ENCODE results near the gene KHDC4. TPM values are rescaled to one million over a fixed set of nuclear protein-coding genes. Genes with fewer than 3 reads are reported as not detected.

The KHDC4 gene
- total and polyA plus RNA-seq, 2 of the 13 experiments (the other 11 are each of a cell fraction or from before 2014, with no cell fraction given) = 33.5 to 92.0 TPM

GRCh38 chr1:155934097-155934935 is at the start of gene KHDC4 (continued):
- no peak for TF ChIP-seq IRF1 (CRISPR knock-in tag; IDR thresholded peaks at IDR 0.05; ENCODE audit: low read depth)
- TF ChIP-seq FOXJ3 (CRISPR knock-in tag; IDR thresholded peaks at IDR 0.05; ENCODE audit: borderline replicate concordance) = peak; percentile 49; the same call in 1 of the 2 replicates
- no peak for TF ChIP-seq ZNF598 (CRISPR knock-in tag; IDR thresholded peaks at IDR 0.05; ENCODE audit: borderline replicate concordance)
- TF ChIP-seq LCORL (IDR thresholded peaks at IDR 0.05) = no peak
- peak; percentile 67; the same call in 1 of the 2 replicates for TF ChIP-seq LCORL (CRISPR knock-in tag; IDR thresholded peaks at IDR 0.05)
- peak; percentile 79; the same call in 1 of the 2 replicates for TF ChIP-seq TARDBP (CRISPR knock-in tag; IDR thresholded peaks at IDR 0.05)
- TF ChIP-seq UBTF (CRISPR knock-in tag; IDR thresholded peaks at IDR 0.05) = peak; percentile 42; the same call in 1 of the 2 replicates
- no peak; the same call in 1 of the 2 replicates for TF ChIP-seq ZSCAN25 (CRISPR knock-in tag; IDR thresholded peaks at IDR 0.05)
- TF ChIP-seq HMGXB4 (CRISPR knock-in tag; IDR thresholded peaks at IDR 0.05; ENCODE audit: borderline replicate concordance in 1 of 2, low read depth in 1 of 2) = peak; percentile 68 to 76; a peak in 3 of 4 replicates
- TF ChIP-seq YEATS4 (CRISPR knock-in tag; IDR thresholded peaks at IDR 0.05; ENCODE audit: borderline replicate concordance) = peak; percentile 96
- TF ChIP-seq, protein P1, sequence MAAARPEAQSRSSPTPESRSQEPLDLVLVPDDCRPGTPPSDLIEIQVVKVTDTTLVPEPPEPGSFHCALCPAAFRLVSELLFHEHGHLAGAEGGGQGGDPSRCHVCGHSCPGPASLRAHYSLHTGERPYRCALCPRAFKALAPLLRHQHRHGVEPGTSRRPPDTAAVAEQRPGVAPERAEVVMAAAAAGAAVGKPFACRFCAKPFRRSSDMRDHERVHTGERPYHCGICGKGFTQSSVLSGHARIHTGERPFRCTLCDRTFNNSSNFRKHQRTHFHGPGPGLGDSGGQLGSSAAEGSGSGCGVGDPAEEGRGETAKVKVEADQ (CRISPR knock-in tag; IDR thresholded peaks at IDR 0.05; ENCODE audit: borderline replicate concordance) = 0 out of 2 replicates have a peak, but pooled peaks have one; percentile 58
- TF ChIP-seq, protein P2, sequence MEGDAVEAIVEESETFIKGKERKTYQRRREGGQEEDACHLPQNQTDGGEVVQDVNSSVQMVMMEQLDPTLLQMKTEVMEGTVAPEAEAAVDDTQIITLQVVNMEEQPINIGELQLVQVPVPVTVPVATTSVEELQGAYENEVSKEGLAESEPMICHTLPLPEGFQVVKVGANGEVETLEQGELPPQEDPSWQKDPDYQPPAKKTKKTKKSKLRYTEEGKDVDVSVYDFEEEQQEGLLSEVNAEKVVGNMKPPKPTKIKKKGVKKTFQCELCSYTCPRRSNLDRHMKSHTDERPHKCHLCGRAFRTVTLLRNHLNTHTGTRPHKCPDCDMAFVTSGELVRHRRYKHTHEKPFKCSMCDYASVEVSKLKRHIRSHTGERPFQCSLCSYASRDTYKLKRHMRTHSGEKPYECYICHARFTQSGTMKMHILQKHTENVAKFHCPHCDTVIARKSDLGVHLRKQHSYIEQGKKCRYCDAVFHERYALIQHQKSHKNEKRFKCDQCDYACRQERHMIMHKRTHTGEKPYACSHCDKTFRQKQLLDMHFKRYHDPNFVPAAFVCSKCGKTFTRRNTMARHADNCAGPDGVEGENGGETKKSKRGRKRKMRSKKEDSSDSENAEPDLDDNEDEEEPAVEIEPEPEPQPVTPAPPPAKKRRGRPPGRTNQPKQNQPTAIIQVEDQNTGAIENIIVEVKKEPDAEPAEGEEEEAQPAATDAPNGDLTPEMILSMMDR (CRISPR knock-in tag; IDR thresholded peaks at IDR 0.05) = peak; percentile 27; the same call in 1 of the 2 replicates
- TF ChIP-seq ZNF513 (CRISPR knock-in tag; conservative IDR thresholded peaks at IDR 0.05) = 0 out of 2 replicates have a peak, but pooled peaks have one; percentile 60
- no peak for TF ChIP-seq ZFAT (CRISPR knock-in tag; conservative IDR thresholded peaks at IDR 0.05)
- TF ChIP-seq ONECUT2 (CRISPR knock-in tag; IDR thresholded peaks at IDR 0.05) = no peak
- TF ChIP-seq SPEN (CRISPR knock-in tag; IDR thresholded peaks at IDR 0.05; ENCODE audit: low read depth) = peak; percentile 91
